ENCODE data around the gene PDE4B. TPM values are rescaled to one million over a fixed set of nuclear protein-coding genes. Genes with fewer than 3 reads are reported as not detected.
A peak's percentile ranks its signal among the peaks of the same experiment; 100 is the strongest.

The PDE4B gene
- total RNA-seq, 1 experiment from 2014 or later = 1.4 TPM

DNA sequence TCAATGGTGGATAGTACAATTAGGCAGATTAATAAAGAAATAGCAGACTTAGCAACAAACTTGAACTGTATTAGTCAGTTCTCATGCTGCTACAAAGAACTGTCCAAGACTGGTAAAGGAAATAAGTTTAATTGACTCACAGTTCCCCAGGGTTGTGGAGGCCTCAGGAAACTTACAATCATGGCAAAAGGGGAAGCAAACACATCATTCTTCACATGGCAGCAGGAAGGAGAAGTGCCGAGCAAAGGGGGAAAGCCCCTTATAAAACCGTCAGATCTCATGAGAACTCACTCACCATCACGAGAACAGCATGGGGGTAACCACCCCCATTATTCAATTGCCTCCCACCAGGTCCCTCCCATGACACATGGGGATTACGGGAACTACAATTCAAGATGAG lies 27.1 kb upstream of the PDE4B start:
- no TSS peak for BruUV-seq (replicated peaks)
- Histone ChIP-seq H4K20me1 (ENCODE audit: low read length) (no peaks in the 10 kb centered on the region), H3K27ac (ENCODE audit: low read length) (no peak overlapping the region), H3K27me3 (ENCODE audit: low read length) (no peaks in the 10 kb centered on the region), H3K9me2 (replicated peaks; ENCODE audit: low read length) (no peaks in the 10 kb centered on the region), H3K4me3 (ENCODE audit: low read length) (no peak overlapping the region), H2AFZ (ENCODE audit: low read length) (no peak overlapping the region), H3K4me1 (ENCODE audit: insufficient read depth, low read length) (peaks cover 17% of the 10 kb centered on the region), H3K9ac (ENCODE audit: low read length) (no peak overlapping the region), H3F3A (ENCODE audit: low read length, unreplicated experiment) (no peaks in the 10 kb centered on the region), H3K9me3 (ENCODE audit: low read length) (no peaks in the 10 kb centered on the region), H3K79me2 (ENCODE audit: low read length) (no peaks in the 10 kb centered on the region), H3K36me3 (ENCODE audit: low read depth, low read length) (no peaks in the 10 kb centered on the region), H3K4me2 (ENCODE audit: low read length) (no peak overlapping the region)
- ATAC-seq (no peak), DNase-seq (no peak)
- ChIA-PET CTCF (no interaction called here), POLR2A (ENCODE audit: unreplicated experiment) (no interaction called here)
- TF ChIP-seq, protein P1, sequence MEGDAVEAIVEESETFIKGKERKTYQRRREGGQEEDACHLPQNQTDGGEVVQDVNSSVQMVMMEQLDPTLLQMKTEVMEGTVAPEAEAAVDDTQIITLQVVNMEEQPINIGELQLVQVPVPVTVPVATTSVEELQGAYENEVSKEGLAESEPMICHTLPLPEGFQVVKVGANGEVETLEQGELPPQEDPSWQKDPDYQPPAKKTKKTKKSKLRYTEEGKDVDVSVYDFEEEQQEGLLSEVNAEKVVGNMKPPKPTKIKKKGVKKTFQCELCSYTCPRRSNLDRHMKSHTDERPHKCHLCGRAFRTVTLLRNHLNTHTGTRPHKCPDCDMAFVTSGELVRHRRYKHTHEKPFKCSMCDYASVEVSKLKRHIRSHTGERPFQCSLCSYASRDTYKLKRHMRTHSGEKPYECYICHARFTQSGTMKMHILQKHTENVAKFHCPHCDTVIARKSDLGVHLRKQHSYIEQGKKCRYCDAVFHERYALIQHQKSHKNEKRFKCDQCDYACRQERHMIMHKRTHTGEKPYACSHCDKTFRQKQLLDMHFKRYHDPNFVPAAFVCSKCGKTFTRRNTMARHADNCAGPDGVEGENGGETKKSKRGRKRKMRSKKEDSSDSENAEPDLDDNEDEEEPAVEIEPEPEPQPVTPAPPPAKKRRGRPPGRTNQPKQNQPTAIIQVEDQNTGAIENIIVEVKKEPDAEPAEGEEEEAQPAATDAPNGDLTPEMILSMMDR (conservative IDR thresholded peaks at IDR 0.05; ENCODE audit: low read depth, low read length) = no peak
- TF ChIP-seq EZH2 (IDR thresholded peaks at IDR 0.05; ENCODE audit: low read length, unreplicated experiment) (no peak), EZH2phosphoT487 (IDR thresholded peaks at IDR 0.05; ENCODE audit: borderline replicate concordance, low read length) (no peak)
- intact Hi-C loops (cut with micrococcal nuclease) = no loop called here

DNA sequence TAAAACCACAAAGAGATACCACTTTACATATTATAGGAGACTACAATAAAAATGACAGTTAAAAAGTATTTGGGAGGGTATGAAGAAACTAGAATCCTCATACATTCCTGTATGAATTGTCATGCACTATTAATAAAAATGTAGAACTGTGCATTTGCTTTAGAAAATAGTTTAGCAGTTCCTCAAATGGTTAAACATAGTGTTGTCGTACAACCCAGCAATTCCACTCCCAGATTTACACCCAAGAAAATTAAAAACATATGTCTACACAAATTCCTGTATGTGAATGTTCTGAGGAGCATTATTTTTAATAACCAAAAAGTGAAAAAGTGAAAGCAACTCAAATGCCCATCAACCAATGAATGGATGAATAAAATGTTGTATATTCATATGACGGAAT lies 23.1 kb upstream of the PDE4B start:
- CTCF ChIA-PET = no interaction called here
- ATAC-seq (no peak), DNase-seq (peak; percentile 15)
- Histone ChIP-seq H3K79me2 (ENCODE audit: low read length) (no peaks in the 10 kb centered on the region), H3K9ac (ENCODE audit: low read length) (no peak overlapping the region), H3K9me3 (ENCODE audit: low read length) (no peaks in the 10 kb centered on the region), H3K27me3 (ENCODE audit: low read length) (no peaks in the 10 kb centered on the region), H3F3A (ENCODE audit: low read length, unreplicated experiment) (no peaks in the 10 kb centered on the region), H3K4me1 (ENCODE audit: insufficient read depth, low read length) (peaks cover 27% of the 10 kb centered on the region), H3K9me2 (replicated peaks; ENCODE audit: low read length) (no peaks in the 10 kb centered on the region), H2AFZ (ENCODE audit: low read length) (no peak overlapping the region), H3K36me3 (ENCODE audit: low read depth, low read length) (no peaks in the 10 kb centered on the region), H3K27ac (ENCODE audit: low read length) (no peak overlapping the region), H3K4me3 (ENCODE audit: low read length) (no peak overlapping the region), H3K4me2 (ENCODE audit: low read length) (no peak overlapping the region), H4K20me1 (ENCODE audit: low read length) (no peaks in the 10 kb centered on the region)
- intact Hi-C loops (cut with micrococcal nuclease) = no loop called here
- BruUV-seq (replicated peaks) = no TSS peak
- POLR2A ChIA-PET (ENCODE audit: unreplicated experiment) = no interaction called here
- TF ChIP-seq EZH2phosphoT487 (IDR thresholded peaks at IDR 0.05; ENCODE audit: borderline replicate concordance, low read length) = no peak
- no peak for TF ChIP-seq EZH2 (IDR thresholded peaks at IDR 0.05; ENCODE audit: low read length, unreplicated experiment)
- TF ChIP-seq, protein P1 (conservative IDR thresholded peaks at IDR 0.05; ENCODE audit: low read depth, low read length) = no peak

DNA sequence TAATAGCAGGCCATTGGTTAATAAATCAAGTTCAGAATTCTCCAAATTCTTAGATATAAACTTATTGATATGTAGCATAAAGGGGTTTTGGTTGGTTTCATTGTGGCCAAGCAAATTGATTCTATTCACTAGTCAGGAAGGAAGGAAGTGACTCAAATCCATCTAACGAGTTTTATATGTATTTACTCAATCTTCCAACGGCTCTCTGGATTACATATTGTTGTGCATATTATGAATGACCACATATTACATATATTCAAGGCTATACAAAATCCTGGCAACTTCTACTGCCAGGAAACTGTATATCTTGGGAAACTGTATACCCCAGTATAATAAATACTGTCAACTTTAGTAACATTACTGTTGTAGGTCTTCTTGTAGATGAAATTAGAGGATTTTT lies 20.1 kb upstream of the PDE4B start:
- intact Hi-C loops (cut with micrococcal nuclease) = no loop called here
- no peak for TF ChIP-seq EZH2phosphoT487 (IDR thresholded peaks at IDR 0.05; ENCODE audit: borderline replicate concordance, low read length)
- TF ChIP-seq EZH2 (IDR thresholded peaks at IDR 0.05; ENCODE audit: low read length, unreplicated experiment) = no peak
- TF ChIP-seq, protein P1 (conservative IDR thresholded peaks at IDR 0.05; ENCODE audit: low read depth, low read length) = no peak
- Histone ChIP-seq H3K4me3 (ENCODE audit: low read length) (peak overlapping the region; percentile 35; the same call in 1 of the 2 replicates), H3K4me1 (ENCODE audit: insufficient read depth, low read length) (peaks cover 27% of the 10 kb centered on the region), H3K4me2 (ENCODE audit: low read length) (peak overlapping the region; percentile 77; the same call in 1 of the 2 replicates), H2AFZ (ENCODE audit: low read length) (no peak overlapping the region), H3K27me3 (ENCODE audit: low read length) (no peaks in the 10 kb centered on the region), H4K20me1 (ENCODE audit: low read length) (no peaks in the 10 kb centered on the region), H3K9me3 (ENCODE audit: low read length) (no peaks in the 10 kb centered on the region), H3K36me3 (ENCODE audit: low read depth, low read length) (no peaks in the 10 kb centered on the region), H3K27ac (ENCODE audit: low read length) (peak overlapping the region; percentile 95), H3K9me2 (replicated peaks; ENCODE audit: low read length) (no peaks in the 10 kb centered on the region), H3K79me2 (ENCODE audit: low read length) (no peaks in the 10 kb centered on the region), H3F3A (ENCODE audit: low read length, unreplicated experiment) (no peaks in the 10 kb centered on the region), H3K9ac (ENCODE audit: low read length) (peak overlapping the region; percentile 74)
- ChIA-PET POLR2A (ENCODE audit: unreplicated experiment) (no interaction called here), CTCF (no interaction called here)
- ATAC-seq (peak; percentile 57), DNase-seq (peak; percentile 89)
- BruUV-seq (replicated peaks) = no TSS peak

Data from PC-3 (cell line).